ENCODE data around the gene OVOL1. TPM values are rescaled to one million over a fixed set of nuclear protein-coding genes. Genes with fewer than 3 reads are reported as not detected.
"Not testable (repeated sequence)": the region's sequence is repeated elsewhere in the genome, so short reads cannot be mapped to it uniquely, and the experiment has no call there.

The OVOL1 gene
- polyA plus RNA-seq, 3 donors = 0.08 TPM; not detected in 2

GRCh38 chr11:65766535-65766934 lies 20.3 kb upstream of the OVOL1 start:
- Histone ChIP-seq H3K79me2 (ENCODE audit: insufficient read depth, low read length) (peaks cover 9% of the 10 kb centered on the region), H3K27ac (ENCODE audit: low read depth in 1 of 2, low read length in 2 of 2) (no peak overlapping the region), H3K9ac (ENCODE audit: insufficient read depth, low read length, poor library complexity, severe bottlenecking) (no peak overlapping the region), H3K4me3 (replicated peaks in 1 of 3; ENCODE audit: low read depth in 2 of 3, low read length in 3 of 3) (no peak overlapping the region), H3K27me3 (ENCODE audit: control insufficient read depth in 2 of 2, insufficient read depth in 2 of 2, low read length in 2 of 2) (no peaks in the 10 kb centered on the region), H2AFZ (ENCODE audit: insufficient read depth, low read depth, low read length, poor library complexity, severe bottlenecking) (no peak overlapping the region), H3K9me3 (replicated peaks in 1 of 2; ENCODE audit: control insufficient read depth in 1 of 2, insufficient read depth in 1 of 2, low read length in 2 of 2) (no peaks in the 10 kb centered on the region), H3K4me1 (ENCODE audit: control insufficient read depth in 1 of 2, insufficient read depth in 2 of 2, low read length in 2 of 2) (peaks cover 41 to 49% of the 10 kb centered on the region in 2 donors), H3K36me3 (replicated peaks in 1 of 2; ENCODE audit: control insufficient read depth in 1 of 2, insufficient read depth in 2 of 2, low read length in 2 of 2) (no peaks in the 10 kb centered on the region), H3K4me2 (replicated peaks; ENCODE audit: extremely low read depth, low read length, poor library complexity, severe bottlenecking) (no peak overlapping the region), H4K20me1 (ENCODE audit: insufficient read depth, low read length) (no peaks in the 10 kb centered on the region)
- H3K36me3 Mint-ChIP-seq = peaks cover 0 to 16% of the 10 kb centered on the region in 2 donors
- peaks cover 52% of the 10 kb centered on the region for H3K4me1 Mint-ChIP-seq
- no peak for DNase-seq
- intact Hi-C loops (cut with micrococcal nuclease) = loop anchor here in 1 of 2 donors (5.0 to 10.0 kb wide), 2 partner anchors 48 to 54 kb away; partner anchors contain the start of gene KAT5
- no peak overlapping the region for H3K4me3 Mint-ChIP-seq
- H3K9me3 Mint-ChIP-seq = peaks cover 0 to 6% (median 2%) of the 10 kb centered on the region in 7 donors
- TF ChIP-seq CTCF (IDR thresholded peaks at IDR 0.05) = no peak
- WGBS (ENCODE audit: insufficient coverage) = 0% methylated on average over 2 of the region's 7 CpGs
- H3K27ac Mint-ChIP-seq = peak overlapping the region in 4 of 7 donors; percentile 26 to 80 (median 66)
- H3K27me3 Mint-ChIP-seq (ENCODE audit: low read depth in 3 of 3) = peaks cover 0 to 2% (median 0%) of the 10 kb centered on the region in 3 donors

GRCh38 chr11:65767406-65767805 lies 19.5 kb upstream of the OVOL1 start:
- no peak overlapping the region for H3K27ac Mint-ChIP-seq

GRCh38 chr11:65767806-65768205 lies 19.1 kb upstream of the OVOL1 start:
- not testable (repeated sequence) for H3K4me3 Mint-ChIP-seq; H3K27me3 Mint-ChIP-seq (ENCODE audit: low read depth in 3 of 3); H3K4me3 ChIP-seq (replicated peaks in 1 of 3; ENCODE audit: low read depth in 2 of 3, low read length in 3 of 3); H3K4me2 ChIP-seq (replicated peaks; ENCODE audit: extremely low read depth, low read length, poor library complexity, severe bottlenecking); H3K27me3 ChIP-seq (ENCODE audit: control insufficient read depth in 2 of 2, insufficient read depth in 2 of 2, low read length in 2 of 2); H3K9me3 ChIP-seq (replicated peaks in 1 of 2; ENCODE audit: control insufficient read depth in 1 of 2, insufficient read depth in 1 of 2, low read length in 2 of 2); H2AFZ ChIP-seq (ENCODE audit: insufficient read depth, low read depth, low read length, poor library complexity, severe bottlenecking); H3K36me3 ChIP-seq (replicated peaks in 1 of 2; ENCODE audit: control insufficient read depth in 1 of 2, insufficient read depth in 2 of 2, low read length in 2 of 2); H3K9me3 Mint-ChIP-seq; H4K20me1 ChIP-seq (ENCODE audit: insufficient read depth, low read length); H3K9ac ChIP-seq (ENCODE audit: insufficient read depth, low read length, poor library complexity, severe bottlenecking); H3K27ac ChIP-seq (ENCODE audit: low read depth in 1 of 2, low read length in 2 of 2)
- peaks cover 41 to 51% of the 10 kb centered on the region in 2 donors for H3K4me1 ChIP-seq (ENCODE audit: control insufficient read depth in 1 of 2, insufficient read depth in 2 of 2, low read length in 2 of 2)
- Mint-ChIP-seq H3K4me1 (peaks cover 55% of the 10 kb centered on the region), H3K27ac (peak overlapping the region in 5 of 7 donors; percentile 3 to 68 (median 48)), H3K36me3 (peaks cover 0 to 21% of the 10 kb centered on the region in 2 donors)
- peaks cover 22% of the 10 kb centered on the region for H3K79me2 ChIP-seq (ENCODE audit: insufficient read depth, low read length)
- intact Hi-C loops (cut with micrococcal nuclease) = loop anchor here (2.0 to 10.0 kb wide), 3 partner anchors 47 to 56 kb away; partner anchors contain the start of gene KAT5 (in 2 of the 2)
- DNase-seq = peak in 2 of 3 donors; percentile 41 to 69
- WGBS (ENCODE audit: insufficient coverage) = 20% methylated on average over 1 of the region's 5 CpGs

More at GRCh38 chr11:65767406-65767805, 19.5 kb upstream of the OVOL1 start:
- 75% methylated on average over 3 of the region's 10 CpGs for WGBS (ENCODE audit: insufficient coverage)
- H3K4me1 ChIP-seq (ENCODE audit: control insufficient read depth in 1 of 2, insufficient read depth in 2 of 2, low read length in 2 of 2) = peaks cover 41 to 49% of the 10 kb centered on the region in 2 donors
- no peaks in the 10 kb centered on the region for H4K20me1 ChIP-seq (ENCODE audit: insufficient read depth, low read length)
- DNase-seq = no peak
- peaks cover 53% of the 10 kb centered on the region for H3K4me1 Mint-ChIP-seq
- no peaks in the 10 kb centered on the region for H3K27me3 ChIP-seq (ENCODE audit: control insufficient read depth in 2 of 2, insufficient read depth in 2 of 2, low read length in 2 of 2)
- no peak overlapping the region for H3K4me3 ChIP-seq (replicated peaks in 1 of 3; ENCODE audit: low read depth in 2 of 3, low read length in 3 of 3)
- H3K9me3 Mint-ChIP-seq = peaks cover 0 to 2% (median 0%) of the 10 kb centered on the region in 7 donors
- H3K4me2 ChIP-seq (replicated peaks; ENCODE audit: extremely low read depth, low read length, poor library complexity, severe bottlenecking) = no peak overlapping the region
- H3K79me2 ChIP-seq (ENCODE audit: insufficient read depth, low read length) = peaks cover 18% of the 10 kb centered on the region
- H3K27me3 Mint-ChIP-seq (ENCODE audit: low read depth in 3 of 3) = peaks cover 0 to 2% (median 0%) of the 10 kb centered on the region in 3 donors
- intact Hi-C loops (cut with micrococcal nuclease) = loop anchor here in 1 of 2 donors (5.0 to 10.0 kb wide), 2 partner anchors 47 to 55 kb away; partner anchors contain the start of gene KAT5
- H3K36me3 Mint-ChIP-seq = peaks cover 0 to 17% of the 10 kb centered on the region in 2 donors
- TF ChIP-seq CTCF (IDR thresholded peaks at IDR 0.05) = no peak
- H2AFZ ChIP-seq (ENCODE audit: insufficient read depth, low read depth, low read length, poor library complexity, severe bottlenecking) = no peak overlapping the region
- H3K27ac ChIP-seq (ENCODE audit: low read depth in 1 of 2, low read length in 2 of 2) = no peak overlapping the region
- H3K36me3 ChIP-seq (replicated peaks in 1 of 2; ENCODE audit: control insufficient read depth in 1 of 2, insufficient read depth in 2 of 2, low read length in 2 of 2) = no peaks in the 10 kb centered on the region
- no peaks in the 10 kb centered on the region for H3K9me3 ChIP-seq (replicated peaks in 1 of 2; ENCODE audit: control insufficient read depth in 1 of 2, insufficient read depth in 1 of 2, low read length in 2 of 2)
- H3K9ac ChIP-seq (ENCODE audit: insufficient read depth, low read length, poor library complexity, severe bottlenecking) = no peak overlapping the region
- no peak overlapping the region for H3K4me3 Mint-ChIP-seq
